Ovary (tissue), 9 donors: ENCODE measurements around the gene WWOX. TPM values are rescaled to one million over a fixed set of nuclear protein-coding genes. Genes with fewer than 3 reads are reported as not detected.

Source experiments
- DNase-seq, 5 donors: peaks; one replicate each; pipeline ENCODE4 v3.0.0-alpha.2; 2019 to 2020
- H3K27ac ChIP-seq, 2 donors: fragments of 200-600 bp; one replicate each; pipeline versions ENCODE4 v1.5.1 to v1.8.0; 2019 to 2022
- H3K27me3 ChIP-seq: fragments of 200-600 bp; one replicate; pipeline ENCODE4 v1.8.0; 2022
- H3K36me3 ChIP-seq: fragments of 200-600 bp; sonication (generic); one replicate; pipeline ENCODE4 v1.5.1; 2019
- H3K4me1 ChIP-seq: one replicate; pipeline ENCODE4 v1.8.1; 2013; ENCODE audit warnings: mild to moderate bottlenecking, moderate library complexity; ENCODE audit not compliant: insufficient read depth
- H3K4me3 ChIP-seq: fragments of 200-600 bp; sonication (generic); one replicate; pipeline ENCODE4 v1.5.1; 2017
- H3K9me3 ChIP-seq, 2 donors: fragments of 200-600 bp in 1 of 2; sonication (generic) in 1 of 2; one replicate each; pipeline versions ENCODE4 v1.5.1 to v1.8.1; 2013 to 2019; ENCODE audit warnings: mild to moderate bottlenecking in 1 of 2, moderate library complexity in 1 of 2
- CTCF ChIP-seq, 3 donors: fragments of 450-650 bp in 2 of 3; fragments of 200-600 bp in 1 of 3; IDR thresholded peaks; one replicate each; pipeline versions ENCODE4 v1.5.1 to v1.8.0; 2016 to 2022; ENCODE audit warnings: antibody characterized with exemption in 3 of 3, mild to moderate bottlenecking in 1 of 3
- EP300 ChIP-seq: sonication (generic); formaldehyde crosslinking; IDR thresholded peaks from one replicate; pipeline ENCODE4 v1.6.1; 2017; ENCODE audit warnings: antibody characterized with exemption
- POLR2A ChIP-seq: fragments of 450-650 bp; IDR thresholded peaks from one replicate; pipeline ENCODE4 v1.6.1; 2017; ENCODE audit warnings: antibody characterized with exemption, mild to moderate bottlenecking, moderate library complexity
- WGBS, 3 donors: extraction: QIAGEN DNeasy Blood & Tissue Kit in 1 of 3; methylation state at CpG; one replicate each; pipeline versions ENCODE4 v1.1.5 to v1.1.7; 2013 to 2017; 5-methylcytosine and 5-hydroxymethylcytosine counted together
- intact Hi-C, 4 donors: fragments of 100-400 bp; cut with DNase I; formaldehyde crosslinking; loops; one replicate each; pipeline versions ENCODE4 v1.11.0 to v1.15.1; 2022 to 2023
- polyA plus RNA-seq, 2 donors: library from polyadenylated mRNA; stranded (reverse); fragments of 200-250 nt in 1 of 2; fragments of 350-450 nt in 1 of 2; fragmentation: Illumina TruSeq in 1 of 2; extraction: RNeasy Lipid Tissue Mini Kit (QIAGEN cat#74804) in 1 of 2; gene quantifications; one replicate each; pipeline ENCODE4 v1.2.3, GENCODE V29; 2013 to 2014
- total RNA-seq, 7 donors: library from RNA; depleted of rRNA in 2 of 7; stranded (reverse); fragments of >200 nt in 2 of 7; fragmentation: NEBNext Ultra II Directional in 3 of 7; extraction: Animal tissue kit (Norgen Biotek cat#: 25700) in 3 of 7; gene quantifications; one replicate each; pipeline versions ENCODE4 v1.1.0 to v1.2.4, GENCODE V29; 2016 to 2023
- donor health status: DM: no; HTN: no; CAD: no; lungs with moderate emphysema.
- donor health status: DM: no; HTN: no; CAD: no.
- donor health status: Bipolar disorder and iron deficiency.
- donor health status: DM: yes; HTN: yes; CAD: no.
- donor health status: DM: no; HTN: no; CAD: no.
- donor health status: DM: yes; HTN: yes; CAD: no.

The WWOX gene
- total and polyA plus RNA-seq, 9 donors = 11.0 to 40.5 (median 25.2) TPM

- H3K4me1 ChIP-seq = no peaks in the 10 kb centered on the region
- H3K4me3 ChIP-seq = no peak overlapping the region
- TF ChIP-seq POLR2A (no peak), CTCF (IDR thresholded peaks at IDR 0.05) (no peak), EP300 (no peak)
- H3K36me3 ChIP-seq = no peaks in the 10 kb centered on the region
- intact Hi-C loops = no loop called here
- H3K27me3 ChIP-seq = no peaks in the 10 kb centered on the region
- DNase-seq = no peak
- no peak overlapping the region for H3K27ac ChIP-seq
- 33 to 51% (median 37%) methylated on average over 10 of the region's 10 CpGs for WGBS, 3 donors
- no peaks in the 10 kb centered on the region for H3K9me3 ChIP-seq
These were observed 110.7 kb downstream of the WWOX start for GRCh38 chr16:78209951-78210661.

- Histone ChIP-seq H3K9me3 (no peaks in the 10 kb centered on the region), H3K4me1 (no peaks in the 10 kb centered on the region), H3K27me3 (no peaks in the 10 kb centered on the region), H3K27ac (no peak overlapping the region), H3K4me3 (no peak overlapping the region), H3K36me3 (no peaks in the 10 kb centered on the region)
- WGBS, 3 donors = 71 to 80% (median 72%) methylated on average over 7 of the region's 7 CpGs
- no peak for TF ChIP-seq EP300
- no peak for TF ChIP-seq CTCF (IDR thresholded peaks at IDR 0.05)
- TF ChIP-seq POLR2A = no peak
- intact Hi-C loops = no loop called here
- no peak for DNase-seq
These were observed 111.7 kb downstream of the WWOX start for GRCh38 chr16:78211020-78211599.

- TF ChIP-seq CTCF (IDR thresholded peaks at IDR 0.05) (no peak), POLR2A (no peak), EP300 (no peak)
- H3K36me3 ChIP-seq = no peaks in the 10 kb centered on the region
- intact Hi-C loops = no loop called here
- H3K4me1 ChIP-seq = no peaks in the 10 kb centered on the region
- H3K27ac ChIP-seq = no peak overlapping the region
- no peak for DNase-seq
- H3K4me3 ChIP-seq = no peak overlapping the region
- WGBS, 3 donors = 95 to 100% (median 97%) methylated on average over 2 of the region's 2 CpGs
- H3K9me3 ChIP-seq = no peaks in the 10 kb centered on the region
- no peaks in the 10 kb centered on the region for H3K27me3 ChIP-seq
These were observed 112.5 kb downstream of the WWOX start for GRCh38 chr16:78211946-78212345.

- TF ChIP-seq CTCF (IDR thresholded peaks at IDR 0.05) (no peak), POLR2A (no peak), EP300 (no peak)
- DNase-seq = no peak
- 95 to 99% (median 97%) methylated on average over 7 of the region's 7 CpGs for WGBS, 3 donors
These were observed 113.2 kb downstream of the WWOX start for GRCh38 chr16:78212674-78213073.

More at GRCh38 chr16:78212674-78213073, 113.2 kb downstream of the WWOX start:
- no peak overlapping the region for H3K4me3 ChIP-seq
- no peak overlapping the region for H3K27ac ChIP-seq
- no peaks in the 10 kb centered on the region for H3K9me3 ChIP-seq
- no peaks in the 10 kb centered on the region for H3K27me3 ChIP-seq
- no peaks in the 10 kb centered on the region for H3K4me1 ChIP-seq
- intact Hi-C loops = no loop called here
- no peaks in the 10 kb centered on the region for H3K36me3 ChIP-seq
